Skin epidermis (tissue), 12 donors: ENCODE measurements around the gene TCN2.
A peak's percentile ranks its signal among the peaks of the same experiment; 100 is the strongest.
"Not testable (repeated sequence)": the region's sequence is repeated elsewhere in the genome, so short reads cannot be mapped to it uniquely, and the experiment has no call there.

ENCODE experiments used
- H3K27ac ChIP-seq, 21 experiments: fragments of 200-600 bp; sonication (generic) in 11 of 21; one replicate each; pipeline ENCODE4 v1.5.0; 2020; ENCODE audit warnings: mild to moderate bottlenecking in 3 of 21, inconsistent platforms in 2 of 21, moderate library complexity in 2 of 21
- H3K4me3 ChIP-seq, 7 experiments: fragments of 200-600 bp; sonication (generic) in 2 of 7; one replicate each; pipeline ENCODE4 v1.5.0; 2020; ENCODE audit warnings: inconsistent platforms in 2 of 7, mild to moderate bottlenecking in 2 of 7, moderate library complexity in 1 of 7

Gene TCN2

DNA sequence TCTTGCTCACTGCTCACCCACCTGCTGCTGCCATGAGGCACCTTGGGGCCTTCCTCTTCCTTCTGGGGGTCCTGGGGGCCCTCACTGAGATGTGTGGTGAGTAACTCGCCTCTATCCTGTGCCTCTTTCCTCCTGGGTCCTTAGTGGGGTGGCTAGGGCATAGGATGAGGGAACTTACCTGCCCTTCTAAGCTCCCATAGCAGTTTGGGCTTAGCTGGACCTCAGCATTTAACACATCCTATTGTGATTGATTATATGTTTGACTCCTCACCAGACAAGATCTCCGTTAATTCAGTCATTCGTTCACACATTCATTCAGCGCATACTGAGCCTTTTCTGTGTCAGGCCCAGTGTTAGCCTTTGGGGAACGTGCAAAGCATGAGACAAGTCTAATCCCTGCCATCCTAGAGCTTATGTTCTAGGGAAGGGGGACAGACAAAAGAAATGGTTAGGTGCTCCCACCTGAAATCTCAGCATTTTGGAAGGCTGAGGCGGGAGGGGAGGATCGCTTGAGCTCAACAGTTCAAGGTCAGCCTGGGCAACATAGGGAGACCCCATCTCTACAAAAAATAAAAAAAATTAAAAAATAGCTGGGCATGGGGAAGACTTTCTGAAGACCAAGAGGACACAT is 441 bp downstream of the TCN2 start:
- H3K27ac ChIP-seq, result peak overlapping the region in 20 of 21 experiments; percentile 9 to 90 (median 79)
- peak overlapping the region; percentile 31 to 56 (median 45) for H3K4me3 ChIP-seq

DNA sequence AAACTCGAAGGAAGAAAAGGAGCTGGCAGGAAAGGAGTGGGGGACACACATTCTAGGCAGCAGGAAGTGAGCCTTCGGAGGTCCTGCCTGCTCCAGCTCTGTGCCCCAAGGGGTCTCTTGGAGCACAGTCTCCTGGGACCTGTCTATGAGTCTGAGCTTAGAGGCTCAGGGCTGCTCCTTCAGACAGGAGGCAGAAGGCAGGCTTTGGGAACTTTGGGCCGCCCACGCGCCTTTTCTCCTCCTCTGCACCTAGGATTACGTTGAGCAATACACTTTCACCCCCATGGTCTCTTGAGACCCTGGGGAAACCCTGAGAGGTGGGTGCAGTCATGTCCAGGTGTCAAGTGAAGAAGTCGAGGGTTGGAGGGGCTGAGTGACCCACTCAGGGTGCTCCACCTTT is 965 bp downstream of the TCN2 start:
- H3K27ac ChIP-seq, result peak overlapping the region in 14 of 21 experiments; percentile 7 to 90 (median 76)
- H3K4me3 ChIP-seq, result no peak overlapping the region

DNA sequence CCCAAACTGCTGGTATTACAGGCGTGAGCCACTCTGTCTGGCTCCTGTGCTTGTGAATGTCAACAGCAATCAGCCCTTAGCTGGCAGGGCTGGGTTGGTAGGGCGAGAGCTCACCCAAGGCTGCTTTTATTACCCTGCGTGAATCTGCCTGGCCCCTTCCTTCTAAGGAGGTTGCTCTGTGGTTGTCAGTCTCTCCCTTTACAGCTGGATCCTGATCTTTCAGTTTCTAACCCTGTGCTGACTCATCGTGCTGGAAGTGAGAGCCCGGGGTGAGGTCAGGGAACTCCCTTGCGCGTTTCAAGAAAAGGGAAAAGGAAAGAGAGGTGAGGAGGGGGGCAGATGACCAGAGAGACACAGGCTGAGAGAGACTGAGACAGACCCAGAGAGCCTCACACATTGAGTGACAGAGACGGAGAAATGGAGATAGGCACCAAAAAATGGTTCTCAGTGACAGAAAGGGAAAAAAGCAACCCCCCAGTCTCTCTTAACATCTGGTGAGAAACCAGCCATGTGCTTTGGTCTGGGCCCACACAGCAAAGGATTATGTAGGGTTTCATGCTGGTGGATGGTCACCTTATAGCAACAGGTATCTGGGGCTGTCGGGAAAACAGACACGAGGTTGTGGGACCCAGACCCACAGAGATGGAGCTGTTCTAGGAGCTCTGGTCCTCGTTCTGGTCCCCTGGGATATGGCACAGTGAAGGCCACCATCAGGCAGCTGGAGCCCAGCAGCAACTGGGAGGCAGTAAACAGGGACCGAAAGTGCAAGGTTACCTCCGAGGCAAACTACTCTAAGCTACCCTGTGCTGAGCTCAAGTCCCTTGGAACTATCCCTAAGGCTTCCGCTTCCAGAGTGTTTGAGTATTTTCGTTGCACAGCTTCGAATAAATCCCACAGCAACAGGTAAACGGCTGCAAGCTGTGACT is 2.5 kb downstream of the TCN2 start:
- H3K27ac ChIP-seq, result peak overlapping the region in 19 of 21 experiments; percentile 10 to 81 (median 55)
- no peak overlapping the region for H3K4me3 ChIP-seq

DNA sequence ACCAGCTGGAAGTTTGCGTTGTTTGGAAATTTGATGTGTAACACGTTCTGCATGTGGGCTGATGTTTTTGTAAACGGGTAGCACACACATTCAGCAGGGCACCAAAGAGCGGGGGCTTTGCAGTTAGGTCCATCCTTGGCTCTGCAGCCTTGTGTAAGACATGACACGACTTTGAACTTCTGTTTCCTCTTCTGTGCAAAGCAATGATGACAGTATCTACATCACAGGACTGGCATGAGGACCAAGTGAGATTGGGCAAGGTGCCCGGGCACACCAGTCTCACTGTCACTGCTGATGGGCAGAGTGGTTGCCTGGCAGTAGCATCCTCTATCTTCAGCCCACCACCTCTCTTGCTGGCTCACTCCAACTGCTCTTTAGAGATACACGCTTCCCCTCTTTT is 3.3 kb downstream of the TCN2 start:
- Histone ChIP-seq H3K4me3 (no peak overlapping the region), H3K27ac (peak overlapping the region in 1 of 21 experiments; percentile 65)

DNA sequence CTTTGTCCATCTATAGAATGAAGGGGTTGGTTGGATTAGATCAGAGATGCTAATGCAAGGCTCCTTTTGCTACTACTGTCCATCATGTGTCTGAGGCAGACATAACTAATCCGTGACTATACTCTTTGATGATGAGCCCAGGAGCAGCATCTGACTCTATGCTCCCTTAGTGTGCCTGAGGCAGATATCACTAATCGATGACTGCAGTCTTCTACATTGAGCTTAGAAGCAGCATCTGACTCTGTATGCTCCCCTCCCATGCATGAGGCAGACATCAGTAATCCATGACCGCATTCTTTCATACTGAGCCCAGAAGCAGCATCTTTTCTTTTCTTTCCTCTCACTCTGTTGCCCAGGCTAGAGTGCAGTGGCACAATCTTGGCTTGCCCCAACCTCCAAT is 4.2 kb downstream of the TCN2 start:
- Histone ChIP-seq H3K4me3 (no peak overlapping the region), H3K27ac (no peak overlapping the region)

DNA sequence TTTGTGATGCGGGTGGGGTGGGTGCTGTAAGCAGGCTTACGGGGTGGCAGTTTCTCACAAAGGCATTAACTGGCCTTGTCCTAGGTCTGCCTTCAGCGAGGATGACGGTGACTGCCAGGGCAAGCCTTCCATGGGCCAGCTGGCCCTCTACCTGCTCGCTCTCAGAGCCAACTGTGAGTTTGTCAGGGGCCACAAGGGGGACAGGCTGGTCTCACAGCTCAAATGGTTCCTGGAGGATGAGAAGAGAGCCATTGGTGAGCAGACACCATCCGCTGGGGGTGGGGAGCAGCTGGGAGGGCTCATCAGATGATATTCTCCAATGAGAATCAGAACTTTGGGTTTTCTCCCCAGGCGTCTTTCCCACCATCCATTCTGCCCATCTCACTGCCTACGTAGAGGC is 5.8 kb downstream of the TCN2 start:
- H3K27ac ChIP-seq, result no peak overlapping the region
- H3K4me3 ChIP-seq, result no peak overlapping the region

DNA sequence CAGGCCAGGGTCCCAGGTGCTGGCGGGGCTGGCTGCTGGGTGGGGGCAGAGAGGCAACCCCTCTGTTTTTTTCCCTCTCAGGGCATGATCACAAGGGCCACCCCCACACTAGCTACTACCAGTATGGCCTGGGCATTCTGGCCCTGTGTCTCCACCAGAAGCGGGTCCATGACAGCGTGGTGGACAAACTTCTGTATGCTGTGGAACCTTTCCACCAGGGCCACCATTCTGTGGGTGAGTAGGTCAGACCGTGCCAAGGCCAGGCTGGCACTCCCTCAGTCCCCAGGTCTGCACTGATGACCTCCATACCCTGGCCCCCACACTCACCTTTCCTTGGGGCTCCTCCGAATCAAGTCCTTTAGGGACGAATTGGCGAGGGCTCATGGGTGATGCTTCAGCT is 7.3 kb downstream of the TCN2 start:
- H3K4me3 ChIP-seq, result no peak overlapping the region
- H3K27ac ChIP-seq, result no peak overlapping the region

DNA sequence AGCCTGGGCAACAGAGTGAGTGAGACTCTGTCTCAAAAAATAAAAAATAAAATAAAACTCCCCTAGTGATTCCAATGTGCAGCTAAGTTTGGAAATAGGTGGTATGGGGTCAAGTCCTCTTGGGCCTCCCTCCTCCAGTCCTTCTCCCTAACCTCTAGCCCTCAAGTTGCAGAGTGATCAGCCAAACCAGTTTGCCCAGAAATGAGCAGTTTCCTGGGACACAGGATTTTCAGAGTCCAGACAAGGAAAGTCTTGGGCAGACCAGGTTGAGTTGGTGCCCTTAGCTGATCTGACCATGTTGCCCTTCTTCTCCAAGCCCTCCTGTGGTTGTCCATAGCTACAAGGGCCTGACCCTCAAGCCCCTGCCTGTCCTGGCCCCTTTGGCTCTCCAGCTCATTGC is 7.9 kb downstream of the TCN2 start:
- H3K4me3 ChIP-seq, result no peak overlapping the region
- H3K27ac ChIP-seq, result no peak overlapping the region

DNA sequence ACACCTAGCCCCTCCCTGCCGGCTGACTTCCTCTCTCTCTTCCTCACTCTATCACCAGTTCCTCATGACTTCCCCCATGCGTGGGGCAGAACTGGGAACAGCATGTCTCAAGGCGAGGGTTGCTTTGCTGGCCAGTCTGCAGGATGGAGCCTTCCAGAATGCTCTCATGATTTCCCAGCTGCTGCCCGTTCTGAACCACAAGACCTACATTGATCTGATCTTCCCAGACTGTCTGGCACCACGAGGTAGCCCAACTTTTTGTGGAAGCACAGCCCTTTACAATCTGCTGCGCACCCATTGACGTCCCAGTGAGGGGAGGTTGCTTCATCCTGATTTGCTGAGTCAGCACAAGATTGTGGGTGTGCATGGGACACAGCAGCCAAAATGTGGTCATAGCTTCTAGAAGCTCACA is 8.6 kb downstream of the TCN2 start:
- Histone ChIP-seq H3K27ac (no peak overlapping the region), H3K4me3 (no peak overlapping the region)

DNA sequence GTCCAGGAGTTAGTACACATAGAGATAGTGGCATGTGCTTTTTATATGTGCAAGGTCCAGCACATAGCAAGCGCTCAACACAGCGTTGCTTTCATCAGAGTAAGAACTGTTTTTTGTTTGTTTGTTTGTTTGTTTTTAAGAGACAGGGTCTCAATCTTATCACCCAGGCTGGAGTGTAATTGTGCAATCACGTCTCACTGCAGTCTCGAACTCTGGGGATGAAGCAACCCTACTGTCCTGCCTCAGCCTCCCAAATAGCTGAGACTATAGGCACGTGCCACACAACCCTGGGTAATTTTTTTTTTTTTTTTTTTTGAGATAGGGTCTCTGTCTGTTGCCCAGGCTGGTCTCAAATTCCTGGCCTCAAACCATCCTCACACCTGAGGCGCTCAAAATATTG is 10.8 kb downstream of the TCN2 start:
- no peak overlapping the region for H3K4me3 ChIP-seq

DNA sequence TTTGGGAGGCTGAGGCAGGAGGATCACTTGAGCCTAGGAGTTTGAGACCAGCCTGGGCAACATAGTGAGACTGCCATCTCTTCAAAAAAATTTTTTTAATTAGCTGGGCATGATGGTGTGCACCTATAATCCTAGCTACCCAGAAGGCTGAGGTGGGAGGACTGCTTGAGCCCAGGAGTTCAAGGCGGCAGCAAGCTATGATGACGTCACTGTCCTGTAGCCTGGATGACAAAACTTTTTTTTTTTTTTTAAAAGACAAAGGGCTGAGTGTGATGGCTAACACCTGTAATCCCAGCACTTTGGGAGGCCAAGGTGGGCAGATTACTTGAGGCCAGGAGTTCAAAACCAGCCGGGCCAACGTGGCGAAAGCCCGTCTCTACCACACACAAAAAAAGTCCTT is 12.9 kb downstream of the TCN2 start:
- not testable (repeated sequence) for H3K4me3 ChIP-seq, H3K27ac ChIP-seq

More for the DNA sequence above, 10.8 kb downstream of the TCN2 start:
- H3K27ac ChIP-seq, result no peak overlapping the region

DNA sequence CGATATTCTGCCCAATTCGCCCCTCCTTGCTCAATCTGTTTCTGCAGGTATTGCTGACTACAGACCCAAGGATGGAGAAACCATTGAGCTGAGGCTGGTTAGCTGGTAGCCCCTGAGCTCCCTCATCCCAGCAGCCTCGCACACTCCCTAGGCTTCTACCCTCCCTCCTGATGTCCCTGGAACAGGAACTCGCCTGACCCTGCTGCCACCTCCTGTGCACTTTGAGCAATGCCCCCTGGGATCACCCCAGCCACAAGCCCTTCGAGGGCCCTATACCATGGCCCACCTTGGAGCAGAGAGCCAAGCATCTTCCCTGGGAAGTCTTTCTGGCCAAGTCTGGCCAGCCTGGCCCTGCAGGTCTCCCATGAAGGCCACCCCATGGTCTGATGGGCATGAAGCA is 19.4 kb downstream of the TCN2 start:
- Histone ChIP-seq H3K4me3 (no peak overlapping the region), H3K27ac (no peak overlapping the region)

DNA sequence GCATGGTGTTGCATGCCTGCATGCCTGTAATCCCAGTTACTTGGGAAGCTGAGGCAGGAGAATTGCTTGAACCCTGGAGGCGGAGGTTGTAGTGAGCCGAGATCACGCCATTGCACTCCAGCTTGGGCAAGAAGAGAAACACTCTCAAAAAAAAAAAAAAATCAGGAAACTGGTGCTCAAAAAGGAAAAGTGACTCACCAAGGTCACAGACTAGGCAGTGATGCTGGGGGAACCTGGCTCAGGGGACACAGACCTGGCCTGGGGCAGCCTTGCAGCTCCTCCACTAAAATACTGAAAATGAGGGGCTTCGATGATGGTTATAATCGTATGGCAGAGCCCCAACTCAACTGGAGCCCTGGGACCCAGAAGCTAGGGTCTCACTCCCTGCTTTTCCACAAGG is 20.5 kb downstream of the TCN2 start:
- Histone ChIP-seq H3K27ac (no peak overlapping the region), H3K4me3 (no peak overlapping the region)

DNA sequence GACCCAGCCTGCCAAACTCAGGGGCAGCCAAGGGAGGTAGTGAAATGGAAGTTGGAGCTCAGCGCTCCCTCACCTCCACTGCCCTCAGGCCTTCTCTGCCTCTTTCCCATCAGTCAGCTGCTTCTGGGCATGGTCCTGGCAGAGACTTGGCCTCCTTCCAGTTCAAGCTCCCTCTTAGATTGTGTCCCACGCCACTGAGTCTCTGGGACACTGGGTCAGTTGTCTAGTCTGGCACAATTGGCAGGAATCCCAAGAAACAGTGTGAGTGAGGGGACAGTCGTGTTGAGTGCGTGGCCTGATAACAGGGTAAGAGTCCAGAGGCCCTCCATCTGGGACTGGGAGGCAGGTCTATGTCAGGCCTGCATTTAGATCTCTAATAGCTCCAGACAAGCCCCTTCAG is 21.5 kb downstream of the TCN2 start:
- Histone ChIP-seq H3K27ac (no peak overlapping the region), H3K4me3 (no peak overlapping the region)

DNA sequence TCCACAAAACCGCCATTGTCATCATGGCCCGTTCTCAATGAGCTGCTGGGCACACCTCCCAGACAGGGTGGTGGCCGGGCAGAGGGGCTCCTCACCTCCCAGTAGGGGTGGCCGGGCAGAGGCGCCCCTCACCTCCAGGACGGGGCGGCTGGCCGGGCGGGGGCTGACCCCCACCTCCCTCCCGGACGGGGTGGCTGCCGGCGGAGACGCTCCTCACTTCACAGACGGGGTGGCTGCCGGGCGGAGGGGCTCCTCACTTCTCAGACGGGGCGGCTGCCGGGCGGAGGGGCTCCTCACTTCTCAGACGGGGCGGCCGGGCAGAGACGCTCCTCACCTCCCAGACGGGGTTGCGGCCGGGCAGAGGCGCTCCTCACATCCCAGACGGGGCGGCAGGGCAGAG is 24.5 kb downstream of the TCN2 start:
- not testable (repeated sequence) for H3K27ac ChIP-seq, H3K4me3 ChIP-seq

DNA sequence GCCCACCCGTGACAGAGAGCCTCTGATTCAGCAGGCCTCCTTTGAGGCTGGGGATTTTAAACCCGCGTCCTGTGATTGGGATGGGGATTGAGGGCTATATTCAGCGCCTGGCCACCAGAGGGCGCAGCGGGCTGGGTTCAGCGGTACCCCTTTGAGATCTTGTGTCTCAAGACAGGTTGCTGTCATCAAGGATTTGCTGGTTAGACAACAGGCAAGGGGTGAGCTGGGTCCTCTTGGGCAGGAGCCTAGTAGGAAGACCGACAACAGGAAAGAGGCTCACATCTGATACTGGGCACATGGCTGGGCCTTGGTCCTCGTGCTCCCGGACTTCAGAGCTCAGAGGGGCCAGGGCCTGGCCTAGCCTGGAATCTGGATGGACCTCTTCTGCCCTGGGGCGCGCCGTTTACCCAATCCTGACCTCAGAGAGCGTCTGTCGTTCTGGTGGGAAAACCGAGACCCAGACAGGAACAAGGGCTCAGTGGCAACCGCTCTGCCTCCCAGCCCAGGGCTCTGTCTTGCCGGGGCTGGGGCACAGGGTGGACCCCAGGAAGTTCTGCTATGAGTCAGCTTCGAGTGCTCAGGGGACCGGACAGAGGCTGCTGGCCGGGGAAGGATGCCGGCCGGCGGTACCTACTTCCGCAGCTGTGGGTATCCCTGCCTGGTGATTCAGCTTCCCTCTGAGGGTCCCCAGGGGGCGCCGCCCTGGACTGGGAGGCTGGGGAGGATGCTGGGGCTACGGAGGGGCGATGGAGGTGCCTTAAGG is 27.7 kb downstream of the TCN2 start:
- peak overlapping the region; percentile 49 to 71 (median 54) for H3K4me3 ChIP-seq

DNA sequence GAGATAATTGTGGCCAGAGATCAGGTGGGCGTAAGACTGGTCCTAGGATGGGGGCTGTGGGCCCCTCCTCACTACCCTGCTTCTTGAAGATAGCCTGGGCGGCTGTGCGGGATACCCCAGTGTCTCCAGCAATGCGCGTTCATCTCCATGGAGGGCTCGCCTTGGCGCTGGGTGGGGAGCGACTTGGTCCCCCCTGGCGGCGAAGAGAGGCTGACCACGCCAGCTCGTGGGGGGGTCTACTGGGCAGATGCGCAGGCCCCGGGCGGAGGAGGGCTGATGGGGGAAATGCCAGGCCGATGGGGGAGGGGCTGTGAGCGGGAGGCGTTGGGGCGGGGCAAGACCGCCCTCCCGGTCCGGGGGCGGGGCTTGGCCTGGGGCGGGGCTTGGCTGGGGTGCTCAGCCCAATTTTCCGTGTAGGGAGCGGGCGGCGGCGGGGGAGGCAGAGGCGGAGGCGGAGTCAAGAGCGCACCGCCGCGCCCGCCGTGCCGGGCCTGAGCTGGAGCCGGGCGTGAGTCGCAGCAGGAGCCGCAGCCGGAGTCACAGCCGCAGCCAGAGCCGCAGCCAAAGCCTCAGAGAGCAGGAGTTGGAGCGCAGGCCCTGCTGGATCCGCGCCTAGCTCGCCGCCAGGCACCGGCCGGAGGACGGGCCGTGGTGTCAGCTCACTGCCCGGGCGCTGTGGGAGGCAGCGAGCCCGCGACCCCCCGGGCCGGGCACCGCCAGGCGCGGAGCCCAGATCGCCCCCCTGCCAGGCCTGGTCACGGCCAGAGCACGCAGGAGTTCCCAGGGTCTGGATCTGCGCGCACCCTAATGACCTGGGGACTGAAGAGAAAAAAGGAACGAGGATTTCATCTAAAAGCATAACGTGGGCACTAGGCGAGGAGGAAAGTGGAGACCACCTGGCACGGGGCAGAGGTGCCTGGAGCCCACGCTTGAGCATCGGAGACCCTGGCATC is 28.6 kb downstream of the TCN2 start, which contains the start of gene SLC35E4:
Gene SLC35E4, plus strand, starts transcription at position 509 of the 953 bp plus-strand sequence. CDS start 670 bp downstream, outside the sequence.
- Histone ChIP-seq H3K4me3 (peak within 1 kb of the TSS; percentile 49 to 71 (median 54)), H3K27ac (peak within 1 kb of the TSS; percentile 32 to 95 (median 80))

More for the DNA sequence above, 27.7 kb downstream of the TCN2 start:
- peak overlapping the region; percentile 32 to 95 (median 80) for H3K27ac ChIP-seq

DNA sequence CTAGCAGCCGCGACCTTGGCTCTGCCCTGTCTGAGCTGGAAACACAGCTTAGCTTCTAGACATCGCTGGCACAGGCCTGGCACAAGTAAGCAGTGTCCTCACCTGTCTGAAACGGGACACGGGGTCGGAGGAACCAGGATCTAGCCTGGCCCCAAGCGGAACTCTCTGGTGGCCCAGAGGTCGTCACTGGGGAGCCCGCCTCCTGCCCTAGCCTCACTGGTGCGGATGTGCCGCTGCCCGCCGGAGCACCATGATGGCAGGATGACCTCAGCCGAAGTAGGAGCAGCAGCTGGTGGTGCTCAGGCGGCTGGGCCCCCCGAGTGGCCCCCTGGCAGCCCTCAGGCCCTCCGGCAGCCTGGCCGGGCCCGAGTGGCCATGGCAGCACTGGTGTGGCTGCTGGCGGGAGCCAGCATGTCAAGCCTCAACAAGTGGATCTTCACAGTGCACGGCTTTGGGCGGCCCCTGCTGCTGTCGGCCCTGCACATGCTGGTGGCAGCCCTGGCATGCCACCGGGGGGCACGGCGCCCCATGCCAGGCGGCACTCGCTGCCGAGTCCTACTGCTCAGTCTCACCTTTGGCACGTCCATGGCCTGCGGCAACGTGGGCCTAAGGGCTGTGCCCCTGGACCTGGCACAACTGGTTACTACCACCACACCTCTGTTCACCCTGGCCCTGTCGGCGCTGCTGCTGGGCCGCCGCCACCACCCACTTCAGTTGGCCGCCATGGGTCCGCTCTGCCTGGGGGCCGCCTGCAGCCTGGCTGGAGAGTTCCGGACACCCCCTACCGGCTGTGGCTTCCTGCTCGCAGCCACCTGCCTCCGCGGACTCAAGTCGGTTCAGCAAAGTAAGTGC is 29.5 kb downstream of the TCN2 start:
- H3K27ac ChIP-seq, result peak overlapping the region in 20 of 21 experiments; percentile 44 to 95 (median 80)

More for the DNA sequence above, 29.5 kb downstream of the TCN2 start:
- H3K4me3 ChIP-seq, result peak overlapping the region; percentile 49 to 71 (median 54)
